ENCODE data around the gene ABLIM1.

The ABLIM1 gene

DNA sequence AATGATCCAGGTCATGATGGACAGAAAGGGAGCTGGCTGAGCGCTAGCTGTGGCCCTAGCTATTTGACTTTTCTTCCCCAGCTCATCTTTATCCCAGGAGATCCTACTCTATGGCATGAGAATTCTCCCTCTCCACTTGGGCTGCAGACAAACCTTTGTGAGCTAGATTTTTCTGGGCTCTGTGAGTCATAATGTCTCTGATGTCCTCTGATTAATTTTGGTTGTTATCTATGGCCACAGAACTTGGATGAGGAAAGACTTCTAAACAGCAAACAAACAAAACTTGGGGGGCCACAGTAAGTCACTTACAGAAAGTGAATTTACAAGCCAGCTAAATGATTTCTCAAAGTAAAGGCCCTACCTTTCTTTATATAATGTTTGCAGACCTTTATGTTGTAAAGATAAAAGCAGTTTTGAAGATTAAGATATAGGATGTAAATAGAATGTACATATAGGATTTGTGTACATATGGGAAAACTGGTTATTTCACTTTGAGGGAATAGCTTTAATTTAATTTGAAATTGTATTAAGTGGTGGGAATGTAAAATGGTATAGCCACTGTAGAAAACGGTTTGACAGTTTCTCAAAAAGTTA, 10.4 kb downstream of the ABLIM1 start:
- peak; percentile 35 for DNase-seq (ENCODE audit: low spot score)

DNA sequence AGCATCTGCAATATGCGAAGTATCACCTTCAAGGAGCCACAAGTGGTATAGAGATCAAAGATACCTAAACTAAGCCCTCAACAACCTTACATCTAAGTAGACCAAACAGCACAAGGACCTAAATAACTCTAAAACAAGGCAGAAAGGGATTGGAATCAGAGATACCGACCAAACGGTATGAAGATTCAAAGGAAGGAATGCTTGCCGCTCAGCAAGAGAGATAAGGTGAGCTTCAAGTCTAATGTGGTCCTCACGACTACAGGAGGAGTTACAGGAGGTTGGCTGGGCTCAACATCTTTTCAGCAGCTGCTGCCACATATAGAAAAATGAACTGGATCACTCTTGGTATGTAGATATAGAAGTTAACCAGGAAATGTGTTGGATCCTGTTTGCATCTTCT, 11.6 kb downstream of the ABLIM1 start:
- DNase-seq (ENCODE audit: low spot score), result no peak

DNA sequence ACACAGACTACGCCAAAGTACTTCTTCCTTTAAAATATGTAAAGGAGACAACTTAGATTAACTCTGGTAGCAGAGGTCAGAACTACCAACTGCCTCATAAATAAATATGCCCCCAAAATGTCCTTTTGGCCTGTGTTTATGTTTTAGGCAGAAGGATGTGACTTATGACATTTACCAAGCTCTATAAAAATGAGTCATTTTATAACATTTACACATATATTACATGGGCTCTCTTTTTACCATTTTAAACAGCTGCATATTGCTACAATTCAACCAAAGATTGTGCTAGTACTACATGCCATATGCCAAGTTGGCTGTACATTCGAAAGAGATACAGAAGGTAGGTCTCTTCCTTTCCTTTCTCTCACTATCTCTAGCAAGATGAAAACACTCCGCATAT, 12.4 kb downstream of the ABLIM1 start:
- DNase-seq (ENCODE audit: low spot score), result no peak

DNA sequence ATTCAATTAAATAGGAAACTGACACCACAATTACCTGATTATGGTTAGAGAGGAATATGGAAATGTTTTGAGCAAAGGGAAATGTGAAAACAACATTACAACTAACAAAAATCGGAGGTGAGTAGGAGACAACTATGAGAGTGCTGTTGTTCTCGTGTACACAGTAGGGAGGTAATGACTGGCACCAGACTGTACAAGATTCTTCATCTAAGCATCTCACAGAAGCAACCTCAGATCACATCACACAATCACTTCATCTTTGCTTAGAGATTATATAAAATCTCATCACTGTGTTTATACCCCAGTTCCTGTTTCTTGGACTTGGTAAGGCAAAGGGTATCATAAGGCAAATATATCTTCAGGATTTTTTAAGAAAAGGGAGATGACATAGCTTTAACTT, 14.9 kb downstream of the ABLIM1 start:
- DNase-seq (ENCODE audit: low spot score), result no peak

DNA sequence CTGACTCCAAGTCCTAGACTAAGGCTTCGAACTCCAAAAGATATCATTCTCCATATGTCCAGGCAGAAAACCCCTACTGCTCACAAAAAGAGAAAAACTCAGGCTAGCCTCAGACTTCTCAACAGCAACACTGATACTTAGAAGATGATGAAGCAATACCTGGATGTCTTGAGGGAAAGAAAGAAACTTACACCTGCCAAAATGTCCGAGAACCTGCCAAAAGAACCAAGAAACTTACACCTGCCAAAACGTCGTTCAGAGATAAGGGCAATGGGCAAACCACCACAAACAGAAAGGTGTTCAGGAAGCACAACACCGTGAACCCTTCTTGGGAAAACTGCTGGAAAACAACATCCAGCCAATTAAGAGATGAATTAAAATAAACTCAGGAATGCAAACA, 15.3 kb downstream of the ABLIM1 start:
- no peak for DNase-seq (ENCODE audit: low spot score)

DNA sequence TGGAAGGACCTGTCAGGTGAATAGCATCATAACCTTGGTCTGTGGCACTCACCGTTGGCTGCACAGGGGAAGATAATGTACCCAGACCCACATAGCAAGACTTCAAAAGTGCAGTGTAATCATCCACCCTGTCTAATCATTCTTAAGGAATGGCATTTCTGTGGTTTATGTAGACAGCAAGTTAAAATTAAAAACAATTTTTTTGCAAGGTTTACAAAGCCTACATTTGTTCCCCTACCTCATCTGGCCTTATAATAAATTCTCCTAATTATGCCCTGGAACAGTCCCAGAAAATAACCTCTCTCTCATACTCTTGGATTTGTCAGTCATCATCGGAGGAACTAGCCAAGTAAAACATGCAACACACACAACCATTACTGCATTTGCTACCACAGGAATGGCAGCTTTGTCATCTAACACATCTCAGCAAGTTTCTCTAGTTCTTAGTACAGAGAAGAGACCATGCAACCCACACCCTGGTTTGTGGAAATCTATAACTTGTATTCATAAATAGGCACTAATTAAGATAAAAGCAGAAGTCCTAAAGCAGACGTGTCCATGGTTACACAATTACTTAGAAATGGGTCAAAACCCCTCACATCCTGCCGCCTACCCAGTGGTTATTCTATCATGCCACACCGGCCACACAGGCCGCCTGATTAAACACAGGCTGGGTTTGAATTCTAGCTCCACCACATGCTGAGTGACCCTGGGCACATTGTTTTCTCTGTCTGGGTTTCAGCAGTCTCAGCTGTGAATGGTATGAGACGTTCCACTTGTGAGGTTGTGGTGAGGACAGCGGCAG, 19.1 kb downstream of the ABLIM1 start:
- DNase-seq (ENCODE audit: low spot score), result peak; percentile 84

DNA sequence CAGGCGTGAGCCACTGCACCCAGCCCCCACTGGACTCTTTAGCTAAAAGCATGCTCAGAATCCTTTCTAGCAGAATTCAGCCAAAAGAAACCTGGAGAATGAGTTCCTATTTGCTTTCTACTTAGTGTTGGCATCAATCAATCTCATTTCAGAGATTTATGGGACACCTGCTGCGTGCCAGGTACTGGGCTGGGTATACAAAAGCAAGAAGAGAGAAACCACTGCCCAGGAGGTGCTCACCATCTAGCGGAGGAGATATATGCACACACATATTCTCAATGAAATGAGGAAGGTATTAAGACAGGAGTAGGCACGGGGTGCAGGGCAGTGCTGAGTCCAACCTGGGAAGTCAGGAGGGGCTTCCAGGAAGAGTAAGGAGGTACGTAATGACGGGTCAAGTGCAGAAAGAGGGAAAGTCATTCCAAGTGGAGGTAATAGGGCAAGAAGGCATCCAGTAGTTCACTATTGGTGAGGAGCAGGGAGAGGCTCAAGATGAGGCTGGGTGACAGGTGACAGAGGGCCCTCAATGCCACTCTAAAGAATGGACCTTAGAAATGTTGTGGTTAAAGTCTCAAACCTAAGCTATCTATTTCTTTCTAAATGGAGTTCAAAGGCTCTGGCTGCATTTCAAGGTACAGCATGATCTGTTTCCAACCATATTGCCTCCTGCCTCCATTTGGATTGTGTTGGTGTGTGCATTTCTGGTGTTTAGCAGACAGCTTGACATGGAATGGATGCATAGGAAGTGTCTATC, 22.1 kb downstream of the ABLIM1 start:
- no peak for DNase-seq (ENCODE audit: low spot score)

DNA sequence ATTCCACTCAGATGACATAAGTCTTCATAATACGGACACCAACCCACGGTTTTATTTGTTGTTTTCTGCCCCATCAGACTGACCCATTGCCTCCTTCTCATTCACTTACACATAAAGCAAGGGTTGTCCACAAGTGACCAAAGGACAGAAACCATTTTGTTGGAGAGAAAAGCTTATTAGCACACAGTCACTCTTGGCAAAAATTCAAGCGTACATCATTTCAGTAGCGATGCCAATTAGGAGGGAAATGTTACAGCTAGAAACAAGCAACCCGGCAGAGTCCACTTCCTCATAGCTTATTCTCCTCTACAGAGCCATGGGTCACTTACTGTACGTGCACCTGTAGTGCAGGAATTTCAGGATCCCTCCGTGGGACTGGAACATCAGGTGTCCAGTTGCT, 23.0 kb downstream of the ABLIM1 start:
- no peak for DNase-seq (ENCODE audit: low spot score)

DNA sequence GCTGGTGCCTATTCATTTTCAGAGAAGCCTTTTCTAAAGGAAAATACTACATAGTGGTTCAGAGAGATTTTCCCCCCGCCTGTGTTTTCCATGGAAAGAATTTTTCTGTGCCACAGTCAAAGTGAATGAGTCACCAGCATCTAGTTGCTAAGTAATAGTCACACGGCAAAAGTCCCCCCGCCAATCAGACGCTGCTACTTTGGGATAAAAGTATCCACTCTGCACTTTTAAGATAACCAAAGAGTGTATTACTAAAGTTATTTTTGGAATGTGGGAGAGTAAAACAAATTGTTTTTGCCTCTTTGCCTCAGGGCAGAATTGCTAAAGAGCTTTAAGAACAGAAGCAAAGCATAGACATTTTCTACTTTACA, 23.5 kb downstream of the ABLIM1 start:
- peak; percentile 86 for DNase-seq (ENCODE audit: low spot score)

DNA sequence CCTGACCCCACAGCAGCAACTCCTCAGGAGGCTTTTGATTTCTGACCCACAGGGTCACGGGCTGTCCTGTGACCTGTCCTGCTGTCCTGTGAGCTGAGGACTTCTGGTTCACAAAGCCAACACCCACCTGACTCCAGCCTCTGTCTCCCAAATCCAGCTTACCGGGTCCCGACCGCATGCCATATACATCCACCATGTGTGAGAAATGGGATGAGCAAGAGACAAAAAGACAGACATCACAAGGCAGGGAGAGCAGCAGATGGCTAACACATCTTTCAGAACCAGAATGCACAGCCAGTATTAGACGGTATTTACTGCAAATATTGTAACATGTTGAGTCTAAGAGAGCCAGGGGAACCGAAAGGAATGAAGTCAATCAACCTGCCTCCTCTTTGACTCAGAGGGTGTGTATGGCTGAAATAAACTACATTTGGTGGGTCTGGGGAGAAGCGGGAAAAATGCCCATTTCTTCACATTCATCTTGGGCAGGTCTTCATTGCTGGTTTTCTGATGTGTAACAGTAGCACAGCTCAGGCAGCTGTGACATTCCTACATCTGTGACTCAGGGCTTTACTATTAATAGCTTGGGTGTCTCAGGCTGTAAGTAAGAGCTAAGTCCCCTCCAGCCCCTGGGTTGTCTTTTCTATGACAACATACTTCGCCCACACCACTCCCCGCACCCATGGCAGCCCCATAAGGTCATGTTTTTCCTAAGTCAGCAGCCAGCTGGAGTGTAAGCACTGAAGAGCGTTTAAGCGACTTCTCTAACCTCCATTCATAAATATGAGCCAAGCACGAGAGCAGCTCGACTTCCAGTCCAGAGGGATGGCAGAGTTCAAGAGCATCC, 25.0 kb downstream of the ABLIM1 start:
- peak; percentile 76 for DNase-seq (ENCODE audit: low spot score)

DNA sequence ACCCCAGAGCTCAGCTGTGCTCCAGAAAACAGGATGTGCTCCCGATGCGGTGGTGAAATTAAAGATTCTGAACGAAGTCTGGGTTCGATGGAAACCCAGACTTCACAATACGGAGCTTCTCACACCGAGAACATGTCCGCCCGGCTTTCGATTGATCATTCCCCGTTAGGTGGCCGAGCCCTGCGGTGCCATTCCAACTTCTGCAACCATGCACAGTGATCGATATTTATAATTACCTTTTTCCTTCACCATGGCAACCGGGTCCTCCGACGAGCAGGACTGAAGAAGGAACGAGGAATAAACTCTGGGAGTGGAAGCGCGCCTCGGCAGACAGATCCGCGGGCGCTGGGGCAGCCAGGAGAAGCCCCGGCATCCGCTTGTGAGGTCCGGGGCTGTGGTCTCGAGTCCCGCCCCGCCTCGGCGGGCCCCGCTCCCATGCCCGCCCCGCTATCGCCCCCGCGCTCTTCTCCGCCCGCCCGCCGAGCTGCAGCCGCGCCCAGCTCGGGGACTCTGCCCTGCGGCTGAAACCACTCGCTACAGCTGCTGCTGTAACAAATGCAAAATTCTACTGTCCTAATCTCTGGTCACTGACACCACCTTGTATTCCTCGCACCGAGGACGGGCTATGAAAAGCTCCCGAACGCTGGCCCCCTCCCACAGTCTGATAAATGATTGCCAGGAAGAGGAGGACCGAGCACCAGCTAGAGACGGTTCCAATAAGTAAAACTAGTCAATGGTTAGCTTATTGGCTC, 26.2 kb downstream of the ABLIM1 start:
- DNase-seq (ENCODE audit: low spot score), result no peak

DNA sequence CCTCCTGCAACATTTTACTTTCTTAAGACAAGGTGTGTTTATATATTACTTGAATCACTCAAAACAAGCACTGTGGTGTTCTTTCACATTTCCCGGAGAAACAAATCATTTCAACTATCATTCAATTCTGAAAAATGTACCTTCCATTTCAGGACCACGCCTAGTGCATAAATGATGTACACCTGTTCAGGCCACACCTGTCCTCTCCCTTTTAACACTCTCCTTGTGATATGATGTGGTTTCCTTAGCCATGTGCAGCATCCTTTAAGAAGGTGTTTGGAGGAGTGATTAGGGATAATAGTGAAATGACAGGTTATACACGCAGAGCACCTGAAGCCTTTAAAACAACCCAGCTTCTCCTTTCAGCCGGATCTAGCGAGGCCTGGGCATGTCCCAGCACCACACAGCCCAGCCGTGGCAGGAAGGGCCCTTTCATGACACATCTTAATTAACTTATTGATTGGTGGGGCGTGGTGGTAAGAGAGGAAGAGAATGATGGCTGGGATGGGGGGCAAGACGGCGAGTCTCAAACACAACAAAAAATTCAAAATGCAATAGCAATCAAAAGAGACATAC, 26.9 kb downstream of the ABLIM1 start:
- DNase-seq (ENCODE audit: low spot score), result no peak

DNA sequence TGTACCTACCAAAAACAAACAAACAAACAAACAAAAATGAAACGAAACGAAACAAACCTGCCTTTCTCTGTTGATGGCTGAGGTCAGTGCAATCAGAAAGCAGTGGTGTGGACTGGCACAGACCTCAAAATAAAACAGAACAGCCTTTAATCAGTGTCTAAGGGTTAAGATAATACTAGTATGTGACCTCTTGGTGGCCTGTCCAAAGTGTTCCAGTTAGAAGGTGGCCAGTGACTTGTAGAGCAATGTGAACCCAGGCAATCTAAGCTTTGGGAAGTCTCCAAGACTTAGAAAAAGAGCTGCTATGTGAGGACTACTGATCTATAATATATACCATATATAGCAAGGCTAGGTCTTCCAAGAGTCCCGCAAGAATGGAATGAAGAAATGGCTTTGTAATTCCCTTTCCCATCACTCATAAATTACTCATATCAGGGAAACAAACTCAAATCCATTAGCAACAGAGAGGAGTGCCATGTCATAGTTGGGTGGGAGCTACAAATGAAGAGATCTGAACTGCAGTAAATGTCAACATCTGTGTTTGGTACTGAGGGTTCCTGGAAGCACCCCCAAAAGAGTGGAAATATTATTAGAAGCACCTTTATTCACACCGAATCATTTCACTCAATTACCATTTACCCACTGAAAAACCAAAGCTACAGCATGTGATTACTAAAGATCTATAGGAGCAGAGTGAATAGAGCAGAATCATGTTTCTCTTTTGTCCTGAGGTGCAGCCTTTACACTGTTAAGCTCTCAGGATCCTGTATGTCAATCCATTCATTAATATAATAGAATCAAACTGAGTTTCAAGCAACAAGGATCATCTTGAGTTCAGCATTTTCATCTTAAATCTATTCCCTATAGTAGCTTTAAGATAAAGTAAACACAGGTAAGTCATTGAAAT, 28.0 kb downstream of the ABLIM1 start:
- no peak for DNase-seq (ENCODE audit: low spot score)

DNA sequence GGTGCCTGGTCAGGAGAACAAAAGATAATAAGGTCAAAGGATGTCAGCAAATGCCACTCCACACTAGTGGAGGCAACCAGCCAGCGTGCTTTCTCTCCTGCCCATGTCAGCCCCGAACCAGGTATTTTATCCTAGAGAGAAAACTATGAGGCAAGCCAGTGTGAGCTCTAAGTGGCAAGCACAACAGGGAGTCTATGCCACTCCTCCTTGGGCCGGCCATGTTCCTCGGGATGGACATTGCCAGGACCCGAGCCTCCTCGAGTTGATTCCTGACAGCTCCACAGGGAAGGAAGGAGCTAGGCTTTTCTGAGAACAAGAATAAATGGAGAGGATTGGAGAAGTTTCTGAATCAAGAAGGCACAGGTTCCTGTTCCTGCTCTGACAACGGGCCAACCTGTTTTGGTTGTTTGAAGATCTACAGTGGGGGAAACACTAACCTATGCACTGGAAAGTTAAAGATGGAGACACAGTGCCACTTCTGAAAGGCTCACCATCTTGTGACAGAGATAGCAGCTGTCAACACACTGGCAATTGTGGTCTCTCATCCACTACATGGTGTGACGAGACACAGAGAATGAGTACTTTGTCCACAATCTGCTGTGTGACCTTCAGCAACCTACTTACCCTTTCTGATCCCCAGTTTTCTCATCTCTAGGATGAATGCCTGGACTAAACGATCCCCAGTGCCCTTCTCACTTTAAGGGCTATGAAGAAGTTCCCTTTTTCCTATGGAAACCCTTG, 28.8 kb downstream of the ABLIM1 start:
- no peak for DNase-seq (ENCODE audit: low spot score)

DNA sequence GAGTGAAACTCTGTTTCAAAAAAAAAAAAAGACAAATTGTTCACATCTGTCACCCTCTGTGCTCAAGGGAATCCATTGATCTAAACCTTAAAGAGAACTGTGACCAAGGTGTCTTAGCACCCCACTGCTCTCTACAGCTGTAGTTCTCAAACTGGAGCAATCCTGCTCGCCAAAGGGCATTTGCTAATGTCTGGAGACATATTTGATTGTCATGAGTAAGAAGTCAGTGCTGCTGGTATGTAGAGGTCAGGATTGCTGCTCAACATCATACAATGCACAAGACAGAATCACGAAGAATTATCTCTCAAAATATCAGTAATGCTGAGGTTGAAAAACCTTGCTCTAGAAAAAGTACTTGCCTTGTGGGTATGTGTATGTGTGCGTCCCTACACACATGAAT, 30.0 kb downstream of the ABLIM1 start:
- no peak for DNase-seq (ENCODE audit: low spot score)

DNA sequence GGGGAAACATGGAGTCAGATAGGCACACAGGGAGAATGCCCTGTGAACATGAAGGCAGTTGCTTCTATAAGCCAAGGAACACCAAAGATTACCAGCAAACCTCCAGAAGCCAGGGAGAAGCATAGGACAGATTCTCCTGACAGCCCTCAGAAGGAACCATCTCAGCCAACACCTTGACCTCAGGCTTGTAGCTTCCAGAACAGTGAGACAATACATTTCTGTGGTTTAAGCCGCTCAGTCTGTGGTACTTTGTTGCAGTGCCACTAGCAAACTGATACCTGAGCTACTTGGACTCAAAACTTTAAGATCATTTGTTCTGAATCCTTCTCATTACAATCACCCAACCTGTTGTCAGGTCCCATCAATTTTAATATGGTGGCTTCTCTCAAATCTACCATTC, 31.2 kb downstream of the ABLIM1 start:
- no peak for DNase-seq (ENCODE audit: low spot score)

DNA sequence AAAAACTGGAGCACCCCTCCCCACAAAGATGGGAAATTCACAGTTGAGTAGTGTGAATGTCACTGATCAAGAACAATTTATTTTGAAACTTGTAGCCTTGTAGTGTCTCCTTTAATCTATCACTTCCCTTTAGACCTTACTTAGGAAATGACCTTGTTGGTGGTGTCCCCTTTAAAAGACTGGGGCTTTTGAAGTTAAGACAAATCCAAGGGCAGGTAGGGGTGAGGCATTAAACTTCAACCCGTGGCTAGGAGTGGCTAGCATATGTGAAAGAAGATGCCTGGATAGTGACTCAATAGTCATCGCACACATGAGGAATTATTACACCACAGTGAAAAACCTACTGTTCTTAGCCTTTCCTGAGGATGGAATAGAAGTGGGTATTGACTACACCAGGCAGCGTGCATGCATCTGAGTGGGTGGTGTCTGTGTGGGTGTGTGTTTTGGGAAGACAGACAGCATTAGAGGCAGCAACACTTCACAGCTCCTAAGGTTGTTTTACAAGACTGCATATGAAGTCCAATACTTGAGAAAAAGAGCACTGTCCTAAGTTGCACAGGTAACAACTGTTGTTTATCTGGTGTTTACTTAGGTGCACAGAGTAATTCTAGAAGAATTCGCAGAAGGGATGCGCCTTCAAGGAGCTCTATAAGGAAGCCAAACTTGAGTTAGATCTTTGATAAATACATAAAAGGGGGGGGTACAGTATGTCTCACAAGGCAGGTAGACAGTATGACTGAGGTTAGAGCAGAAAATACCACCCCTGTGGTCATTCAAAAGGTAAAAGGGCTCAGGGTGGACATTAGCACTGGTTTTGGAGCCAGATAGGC, 32.9 kb downstream of the ABLIM1 start:
- no peak for DNase-seq (ENCODE audit: low spot score)

DNA sequence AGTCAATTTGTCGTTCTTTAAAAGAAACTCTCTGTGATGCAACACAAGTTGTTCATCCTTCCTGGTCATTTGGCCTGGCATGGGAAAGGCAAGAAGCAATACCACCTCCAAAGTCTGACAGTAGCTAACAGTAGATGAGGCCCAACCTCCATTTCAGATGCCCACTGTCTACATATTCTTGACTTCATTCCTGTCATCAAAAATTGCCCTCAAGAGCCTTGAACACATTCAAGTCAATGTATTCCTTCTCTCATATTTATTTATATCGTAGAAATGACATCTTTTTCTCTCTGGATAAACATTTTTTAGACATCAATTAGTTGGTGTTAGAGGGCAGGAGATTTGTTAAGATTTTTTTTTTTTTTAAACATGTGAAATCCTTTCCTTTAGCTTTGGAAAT, 33.7 kb downstream of the ABLIM1 start:
- no peak for DNase-seq (ENCODE audit: low spot score)
